GM23338 (cell line): Measurements from ENCODE around the gene KLKB1. TPM values are rescaled to one million over a fixed set of nuclear protein-coding genes. Genes with fewer than 3 reads are reported as not detected.

Experiments used
- ATAC-seq: fragments of 200-7000 bp; cut with Tn5 transposase; 3 replicates; pipeline ENCODE4 v1.9.1; 2020
- DNase-seq: peaks from one replicate; pipeline ENCODE4 v3.0.0-alpha.2; 2015; ENCODE audit warnings: low spot score
- H2AFZ ChIP-seq: fragments of 200-600 bp; sonication (generic); 2 replicates; pipeline ENCODE4 v1.8.0; 2016; ENCODE audit warnings: antibody characterized with exemption, mild to moderate bottlenecking, moderate library complexity
- H3F3A ChIP-seq: fragments of 200-600 bp; sonication (generic); replicated peaks from 2 replicates; pipeline ENCODE4 v1.8.0; 2017; ENCODE audit warnings: antibody characterized with exemption, mixed run types, low read depth
- H3K27ac ChIP-seq: fragments of 200-600 bp; sonication (generic); 2 replicates; pipeline ENCODE4 v1.6.1; 2016; ENCODE audit warnings: low read depth
- H3K27me3 ChIP-seq: fragments of 200-600 bp; sonication (generic); 2 replicates; pipeline ENCODE4 v1.8.0; 2016; ENCODE audit warnings: mild to moderate bottlenecking, mixed run types, moderate library complexity; ENCODE audit not compliant: insufficient read depth
- H3K36me3 ChIP-seq: fragments of 200-600 bp; sonication (generic); 2 replicates; pipeline ENCODE4 v1.8.0; 2016; ENCODE audit warnings: mild to moderate bottlenecking; ENCODE audit not compliant: insufficient read depth
- H3K4me1 ChIP-seq: fragments of 200-600 bp; sonication (generic); 2 replicates; pipeline ENCODE4 v1.8.0; 2016; ENCODE audit warnings: mild to moderate bottlenecking, moderate library complexity; ENCODE audit not compliant: insufficient read depth
- H3K4me2 ChIP-seq: fragments of 200-600 bp; sonication (generic); 2 replicates; pipeline ENCODE4 v1.7.1; 2017; ENCODE audit warnings: mixed run types
- H3K4me3 ChIP-seq: fragments of 200-600 bp; sonication (generic); 2 replicates; pipeline ENCODE4 v1.6.1; 2016; ENCODE audit warnings: mixed run types
- H3K79me2 ChIP-seq: fragments of 200-600 bp; sonication (generic); replicated peaks from 2 replicates; pipeline ENCODE4 v1.8.0; 2017; ENCODE audit warnings: mild to moderate bottlenecking; ENCODE audit not compliant: insufficient read depth
- H3K9me2 ChIP-seq: fragments of 200-600 bp; sonication (generic); 2 replicates; pipeline ENCODE4 v1.8.0; 2017; ENCODE audit not compliant: insufficient read depth
- H4K20me1 ChIP-seq: fragments of 200-600 bp; sonication (generic); replicated peaks from 2 replicates; pipeline ENCODE4 v1.8.0; 2017; ENCODE audit warnings: mild to moderate bottlenecking; ENCODE audit not compliant: insufficient read depth
- H3K27ac Mint-ChIP-seq: 2 replicates; pipeline ENCODE4 v1.8.0; 2020; ENCODE audit warnings: inconsistent platforms, mild to moderate bottlenecking, moderate library complexity, mixed read lengths
- H3K27me3 Mint-ChIP-seq: 3 replicates; pipeline ENCODE4 v1.8.0; 2022; ENCODE audit warnings: low read depth, mild to moderate bottlenecking, moderate library complexity, mixed read lengths, inconsistent platforms; ENCODE audit not compliant: insufficient read depth, poor library complexity
- H3K36me3 Mint-ChIP-seq: 3 replicates; pipeline ENCODE4 v1.8.0; 2021; ENCODE audit warnings: low read depth, mild to moderate bottlenecking, inconsistent platforms, moderate library complexity, mixed read lengths
- H3K4me1 Mint-ChIP-seq: 3 replicates; pipeline ENCODE4 v1.8.0; 2020; ENCODE audit warnings: mild to moderate bottlenecking, inconsistent platforms, mixed read lengths
- H3K4me3 Mint-ChIP-seq: 3 replicates; pipeline ENCODE4 v1.8.0; 2021; ENCODE audit warnings: moderate library complexity, mild to moderate bottlenecking, inconsistent platforms, mixed read lengths
- H3K9me3 Mint-ChIP-seq: 3 replicates; pipeline ENCODE4 v1.8.0; 2020; ENCODE audit warnings: moderate library complexity, mild to moderate bottlenecking, inconsistent platforms, mixed read lengths
- CTCF ChIP-seq, 2 experiments: fragments of 200-600 bp in 1 of 2; sonication (generic) in 1 of 2; conservative IDR thresholded peaks; 2 replicates each; pipeline versions ENCODE4 v1.5.1 to v1.6.1; 2016 to 2017; ENCODE audit warnings: antibody characterized with exemption in 2 of 2, low read depth in 2 of 2, mild to moderate bottlenecking in 2 of 2, moderate library complexity in 1 of 2
- ETS1 ChIP-seq: IDR thresholded peaks from 2 replicates; pipeline ENCODE4 v1.6.1; 2016; ENCODE audit warnings: antibody characterized with exemption
- EZH2 ChIP-seq: fragments of 200-600 bp; sonication (generic); IDR thresholded peaks from one replicate; pipeline ENCODE4 v1.8.0; 2017; ENCODE audit warnings: antibody characterized with exemption, mild to moderate bottlenecking, low read depth; ENCODE audit not compliant: unreplicated experiment
- EZH2phosphoT487 ChIP-seq: fragments of 200-600 bp; sonication (generic); IDR thresholded peaks from one replicate; pipeline ENCODE4 v1.8.1; 2018; ENCODE audit warnings: antibody characterized with exemption; ENCODE audit not compliant: unreplicated experiment
- JUNB ChIP-seq: IDR thresholded peaks from one replicate; pipeline ENCODE4 v1.6.1; 2016; ENCODE audit warnings: antibody characterized with exemption; ENCODE audit not compliant: unreplicated experiment
- POLR2AphosphoS5 ChIP-seq: IDR thresholded peaks from 2 replicates; pipeline ENCODE4 v1.6.1; 2016; ENCODE audit warnings: antibody characterized with exemption, low read depth
- REST ChIP-seq: IDR thresholded peaks from one replicate; pipeline ENCODE4 v1.6.1; 2018; ENCODE audit warnings: antibody characterized with exemption; ENCODE audit not compliant: unreplicated experiment
- STAT1 ChIP-seq: IDR thresholded peaks from one replicate; pipeline ENCODE4 v1.6.1; 2016; ENCODE audit warnings: antibody characterized with exemption; ENCODE audit not compliant: unreplicated experiment
- ZNF114 ChIP-seq: fragments of 250-450 bp; sonication (Bioruptor Pico); IDR thresholded peaks from 2 replicates; pipeline ENCODE4 v1.5.0; 2020; ENCODE audit warnings: mild to moderate bottlenecking, moderate library complexity
- ZNF331 ChIP-seq: fragments of 250-450 bp; sonication (Bioruptor Pico); IDR thresholded peaks from 2 replicates; pipeline ENCODE4 v1.5.0; 2020; ENCODE audit warnings: low read depth, mild to moderate bottlenecking, moderate library complexity
- ZNF462 ChIP-seq: fragments of 250-450 bp; sonication (Bioruptor Pico); IDR thresholded peaks from 2 replicates; pipeline ENCODE4 v1.5.0; 2020; ENCODE audit warnings: mild to moderate bottlenecking, moderate library complexity
- polyA plus RNA-seq: library from polyadenylated mRNA; unstranded; fragments of >200 nt; fragmentation: Nextera tagmentation; extraction: Ambion mirVana; gene quantifications from 2 replicates; pipeline ENCODE4 v1.2.1, GENCODE V29; 2016
- total RNA-seq: library from RNA; depleted of rRNA; stranded (reverse); fragments of >200 nt; shearing (Covaris generic); gene quantifications from 2 replicates; pipeline ENCODE4 v1.2.3, GENCODE V29; 2014

Gene KLKB1
- total and polyA plus RNA-seq, 2 experiments from 2014 or later: 8.6 to 10.9 TPM

- TF ChIP-seq REST: no peak
- no peak for TF ChIP-seq EZH2
- TF ChIP-seq POLR2AphosphoS5: no peak
- TF ChIP-seq EZH2phosphoT487: no peak
- TF ChIP-seq CTCF (conservative IDR thresholded peaks at IDR 0.05; ENCODE audit: low read depth in 2 of 2): no peak
- TF ChIP-seq ETS1: no peak
- no peak for TF ChIP-seq ZNF331 (CRISPR knock-in tag)
These were observed 22.6 kb upstream of the KLKB1 start (continued) for GRCh38 chr4:186204686-186205085.

- H3K79me2 ChIP-seq: no peaks in the 10 kb centered on the region
- H3K4me2 ChIP-seq: 0 out of 2 replicates have a peak overlapping the region, but pooled peaks have one; percentile 56
- H3K36me3 ChIP-seq: no peaks in the 10 kb centered on the region
- peaks cover 18% of the 10 kb centered on the region; the same call in 1 of the 2 replicates for H3F3A ChIP-seq
- no peaks in the 10 kb centered on the region for H3K27me3 ChIP-seq
- no peaks in the 10 kb centered on the region for H3K27me3 Mint-ChIP-seq
- H2AFZ ChIP-seq: no peak overlapping the region; the same call in 1 of the 2 replicates
- peaks cover 10% of the 10 kb centered on the region; the same call in 2 of the 3 replicates for H3K9me3 Mint-ChIP-seq
- no peak overlapping the region for H3K27ac Mint-ChIP-seq
- peaks cover 21% of the 10 kb centered on the region for H3K4me1 Mint-ChIP-seq
- H4K20me1 ChIP-seq: no peaks in the 10 kb centered on the region
- no peaks in the 10 kb centered on the region for H3K9me2 ChIP-seq
- no peak overlapping the region for H3K27ac ChIP-seq
- DNase-seq: no peak
- H3K36me3 Mint-ChIP-seq: peaks cover 32% of the 10 kb centered on the region
- ATAC-seq: no peak
- peaks cover 10% of the 10 kb centered on the region; the same call in 1 of the 2 replicates for H3K4me1 ChIP-seq
- no peak overlapping the region for H3K4me3 Mint-ChIP-seq
- H3K4me3 ChIP-seq: no peak overlapping the region
- TF ChIP-seq EZH2 (no peak), POLR2AphosphoS5 (no peak), ETS1 (no peak), ZNF114 (no peak), ZNF462 (CRISPR knock-in tag) (no peak), STAT1 (no peak), JUNB (no peak)
These were observed 22.2 kb upstream of the KLKB1 start for GRCh38 chr4:186205156-186205555.
